Astrocyte of the cerebellum (primary cell): Measurements from ENCODE around the gene ZC3H4.

Source experiments
- DNase-seq: peaks from one replicate; pipeline ENCODE4 v3.0.0-alpha.2; 2011; ENCODE audit warnings: low read depth
- H3K4me3 ChIP-seq: 2 replicates; pipeline ENCODE4 v1.5.1; 2011; ENCODE audit warnings: mild to moderate bottlenecking, low read depth, low read length, moderate library complexity
- in situ Hi-C: cut with HindIII; loops from 2 replicates; pipeline ENCODE4 v1.10.0; 2017; ENCODE audit warnings: low sequenced_read_pairs
- TF ChIP-seq, protein P1 (sequence below): IDR thresholded peaks from 2 replicates; pipeline ENCODE4 v1.5.1; 2012; ENCODE audit warnings: low read length, low read depth, moderate library complexity, mild to moderate bottlenecking; ENCODE audit errors: missing control alignments

The ZC3H4 gene

DNA sequence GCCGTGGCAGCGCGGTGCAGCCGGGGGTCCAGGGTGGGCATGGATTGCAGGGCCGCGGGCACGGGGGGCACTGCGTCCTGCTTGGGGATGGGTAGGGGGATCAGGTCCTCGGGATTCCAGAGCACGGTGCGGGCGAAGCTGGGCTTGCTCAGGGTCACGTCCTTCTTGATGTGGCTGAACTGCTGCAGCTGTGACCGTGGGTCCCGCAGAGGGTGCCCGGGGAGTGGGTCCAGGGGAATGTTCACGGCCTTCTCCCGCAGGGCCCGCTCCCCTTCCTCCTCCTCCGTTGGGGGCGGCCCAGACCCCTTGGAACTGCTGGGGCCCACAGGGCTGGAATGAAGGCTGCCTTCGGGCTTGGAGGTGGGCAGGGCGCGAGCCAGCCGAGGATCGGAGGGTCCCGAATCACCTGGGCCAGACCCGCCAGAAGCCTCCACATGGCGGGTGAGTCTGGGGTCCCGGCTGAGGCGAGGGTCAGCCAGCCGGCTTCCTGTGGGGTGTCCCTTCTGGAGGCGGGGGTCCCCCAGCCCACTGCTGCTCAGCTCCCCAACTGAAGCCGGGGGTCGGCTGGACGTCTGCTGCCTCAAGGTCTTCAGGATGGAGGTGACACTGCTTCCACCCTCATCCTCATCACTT lies 46.2 kb downstream of the ZC3H4 start:
- no peak for DNase-seq
- H3K4me3 ChIP-seq: no peak overlapping the region
- TF ChIP-seq, protein P1, sequence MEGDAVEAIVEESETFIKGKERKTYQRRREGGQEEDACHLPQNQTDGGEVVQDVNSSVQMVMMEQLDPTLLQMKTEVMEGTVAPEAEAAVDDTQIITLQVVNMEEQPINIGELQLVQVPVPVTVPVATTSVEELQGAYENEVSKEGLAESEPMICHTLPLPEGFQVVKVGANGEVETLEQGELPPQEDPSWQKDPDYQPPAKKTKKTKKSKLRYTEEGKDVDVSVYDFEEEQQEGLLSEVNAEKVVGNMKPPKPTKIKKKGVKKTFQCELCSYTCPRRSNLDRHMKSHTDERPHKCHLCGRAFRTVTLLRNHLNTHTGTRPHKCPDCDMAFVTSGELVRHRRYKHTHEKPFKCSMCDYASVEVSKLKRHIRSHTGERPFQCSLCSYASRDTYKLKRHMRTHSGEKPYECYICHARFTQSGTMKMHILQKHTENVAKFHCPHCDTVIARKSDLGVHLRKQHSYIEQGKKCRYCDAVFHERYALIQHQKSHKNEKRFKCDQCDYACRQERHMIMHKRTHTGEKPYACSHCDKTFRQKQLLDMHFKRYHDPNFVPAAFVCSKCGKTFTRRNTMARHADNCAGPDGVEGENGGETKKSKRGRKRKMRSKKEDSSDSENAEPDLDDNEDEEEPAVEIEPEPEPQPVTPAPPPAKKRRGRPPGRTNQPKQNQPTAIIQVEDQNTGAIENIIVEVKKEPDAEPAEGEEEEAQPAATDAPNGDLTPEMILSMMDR: no peak
- in situ Hi-C loops: no loop called here

DNA sequence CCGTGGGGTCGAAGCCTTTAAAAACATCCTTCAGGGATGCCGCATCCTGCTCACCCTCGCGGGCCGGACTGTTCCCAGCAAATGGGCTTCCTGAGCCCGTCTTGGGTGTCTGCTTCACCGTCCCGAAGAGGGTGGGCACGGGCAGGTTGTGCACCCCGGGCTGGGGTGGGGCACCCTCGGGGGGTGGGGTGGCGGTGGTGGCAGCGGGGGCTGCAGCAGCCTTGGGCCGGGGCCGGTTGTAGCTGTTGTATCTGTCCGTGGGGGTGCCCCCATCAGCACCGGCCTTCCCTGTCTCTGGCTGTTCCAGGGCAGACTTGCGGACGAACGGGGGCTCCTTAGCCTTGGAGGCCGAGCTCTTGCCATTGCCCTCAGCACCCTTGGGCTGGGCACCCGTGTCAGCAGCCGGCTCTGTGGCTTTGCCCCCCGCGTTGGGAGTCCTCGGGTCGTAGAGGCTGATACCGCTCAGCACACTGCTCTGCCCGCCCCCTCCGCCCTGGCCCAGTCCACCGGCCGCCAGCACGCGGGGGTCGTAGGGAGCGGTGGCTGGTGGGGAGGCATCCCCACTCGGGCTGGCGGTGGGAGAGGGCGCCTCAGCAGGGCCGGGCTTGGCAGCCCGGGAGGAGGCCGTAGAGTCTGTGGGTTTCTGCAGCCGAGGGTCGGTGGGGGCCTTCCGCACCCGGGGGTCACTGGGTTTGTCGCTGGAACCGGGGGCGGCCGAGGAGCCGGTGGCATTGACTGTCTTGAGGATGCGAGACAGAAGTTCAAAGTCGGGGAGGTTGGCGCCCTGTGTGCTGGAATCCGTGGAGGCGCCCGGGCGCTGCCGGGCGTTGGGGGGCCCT lies 47.0 kb downstream of the ZC3H4 start:
- no peak for DNase-seq
- in situ Hi-C loops: no loop called here
- H3K4me3 ChIP-seq: no peak overlapping the region
- TF ChIP-seq, protein P1: no peak

DNA sequence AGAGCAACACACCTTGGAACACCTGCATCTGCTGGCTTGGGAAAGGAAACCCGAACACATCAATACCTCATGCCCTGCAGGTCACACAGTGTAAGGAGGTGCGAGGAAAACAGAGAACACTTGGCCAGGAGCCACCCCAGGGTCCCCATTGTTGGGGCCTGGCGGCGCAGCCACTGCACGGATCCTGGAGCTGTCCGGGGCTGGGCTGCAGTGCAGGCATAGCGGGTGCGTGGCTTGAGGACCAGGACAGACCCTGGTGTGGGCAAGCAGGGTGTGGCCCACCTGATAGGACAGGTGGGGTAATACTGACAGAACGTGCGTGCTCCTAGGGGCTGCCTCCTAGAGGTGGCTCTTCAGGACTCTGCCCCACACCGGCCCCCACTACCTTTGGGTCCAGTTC lies 48.3 kb downstream of the ZC3H4 start:
- TF ChIP-seq, protein P1: no peak
- no peak for DNase-seq
- no peak overlapping the region for H3K4me3 ChIP-seq
- in situ Hi-C loops: no loop called here

GRCh38 chr19:47063874-47064273 lies 49.7 kb downstream of the ZC3H4 start:
- TF ChIP-seq, protein P1: no peak
- in situ Hi-C loops: no loop called here
- no peak for DNase-seq
- H3K4me3 ChIP-seq: no peak overlapping the region

DNA sequence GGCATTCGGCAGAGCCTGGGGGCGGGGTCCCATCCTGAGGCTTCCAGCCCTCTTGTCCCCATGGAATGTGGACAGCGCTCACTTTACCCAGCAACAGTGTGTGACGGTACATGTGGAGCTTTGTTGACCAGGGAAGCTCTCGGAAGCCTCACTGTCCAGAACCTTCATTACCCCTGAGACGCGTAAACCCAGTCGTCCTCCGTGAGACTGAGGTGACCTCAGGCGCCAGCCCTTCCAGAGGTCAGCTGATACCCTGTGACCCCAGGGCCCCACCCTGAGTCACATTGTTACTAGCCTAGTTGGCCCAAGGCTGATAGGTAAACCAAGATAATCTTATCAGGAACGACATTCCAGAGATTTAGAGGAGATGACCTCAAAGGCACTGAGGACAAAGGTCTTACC lies 55.0 kb downstream of the ZC3H4 start:
- TF ChIP-seq, protein P1: no peak
- no peak overlapping the region for H3K4me3 ChIP-seq
- in situ Hi-C loops: no loop called here
- no peak for DNase-seq

DNA sequence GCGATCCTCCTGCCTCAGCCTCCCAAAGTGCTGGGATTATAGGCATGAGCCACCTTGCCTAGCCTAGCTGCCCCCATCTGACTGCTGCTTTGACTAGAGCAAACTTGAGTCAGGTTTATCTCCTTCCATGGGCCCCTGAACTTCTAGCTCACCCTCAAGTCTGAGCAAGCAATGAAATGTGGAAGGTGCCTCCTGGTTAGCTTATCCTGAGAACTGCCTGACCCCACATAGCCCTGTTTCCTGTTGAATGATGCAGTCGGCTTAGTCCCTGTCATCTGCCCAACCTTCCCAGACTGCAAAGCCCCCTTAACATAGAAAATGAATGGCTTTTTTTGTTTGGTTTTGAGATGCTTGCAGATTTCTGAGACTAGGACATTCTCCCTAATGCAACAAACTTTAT lies 56.2 kb downstream of the ZC3H4 start:
- DNase-seq: no peak
- no peak overlapping the region for H3K4me3 ChIP-seq
- in situ Hi-C loops: no loop called here
- TF ChIP-seq, protein P1: no peak
